GM19238 (cell line): ENCODE results near the gene FAM120B.
"Not testable (repeated sequence)": the region's sequence is repeated elsewhere in the genome, so short reads cannot be mapped to it uniquely, and the experiment has no call there.

Experiments used
- DNase-seq: peaks from one replicate; pipeline ENCODE4 v3.0.0; 2011; ENCODE audit warnings: low spot score; ENCODE audit not compliant: insufficient read length

Gene FAM120B

GRCh38 chr6:170381562-170381961, 75.0 kb downstream of the FAM120B start:
- DNase-seq: no peak

GRCh38 chr6:170383466-170384035, 77.0 kb downstream of the FAM120B start:
- DNase-seq: no peak

- no peak for DNase-seq
These were observed 78.9 kb downstream of the FAM120B start for GRCh38 chr6:170385506-170385905.

GRCh38 chr6:170388113-170388512, 81.6 kb downstream of the FAM120B start:
- DNase-seq: no peak

GRCh38 chr6:170393033-170393432, 86.5 kb downstream of the FAM120B start:
- DNase-seq: no peak

GRCh38 chr6:170393807-170394399, 87.3 kb downstream of the FAM120B start:
- DNase-seq: no peak

GRCh38 chr6:170394980-170395379, 88.4 kb downstream of the FAM120B start:
- no peak for DNase-seq

GRCh38 chr6:170398743-170399369, 92.3 kb downstream of the FAM120B start:
- not testable (repeated sequence) for DNase-seq

GRCh38 chr6:170399955-170400558, 93.5 kb downstream of the FAM120B start:
- not testable (repeated sequence) for DNase-seq

- DNase-seq: no peak
These were observed 95.9 kb downstream of the FAM120B start for GRCh38 chr6:170402318-170403040.

- DNase-seq: no peak
These were observed 96.9 kb downstream of the FAM120B start for GRCh38 chr6:170403451-170403850.

GRCh38 chr6:170404036-170404435, 97.5 kb downstream of the FAM120B start:
- DNase-seq: no peak

GRCh38 chr6:170404697-170405096, 98.1 kb downstream of the FAM120B start:
- no peak for DNase-seq

GRCh38 chr6:170405311-170405975, 98.9 kb downstream of the FAM120B start:
- DNase-seq: no peak

- DNase-seq: no peak
These were observed 100.6 kb downstream of the FAM120B start for GRCh38 chr6:170407200-170407599.

GRCh38 chr6:170407932-170408331, 101.4 kb downstream of the FAM120B start:
- DNase-seq: no peak

- not testable (repeated sequence) for DNase-seq
These were observed 103.2 kb downstream of the FAM120B start for GRCh38 chr6:170409746-170410145.

GRCh38 chr6:170410241-170410640, 103.7 kb downstream of the FAM120B start:
- no peak for DNase-seq

- DNase-seq: no peak
These were observed 108.8 kb downstream of the FAM120B start for GRCh38 chr6:170415318-170415717.

GRCh38 chr6:170416303-170416702, 109.7 kb downstream of the FAM120B start:
- no peak for DNase-seq

- no peak for DNase-seq
These were observed 110.5 kb downstream of the FAM120B start for GRCh38 chr6:170416959-170417606.
